Suppressor macrophage (primary cell): ENCODE measurements around the gene NPIPA1.
A peak's percentile ranks its signal among the peaks of the same experiment; 100 is the strongest.
"Not testable (repeated sequence)": the region's sequence is repeated elsewhere in the genome, so short reads cannot be mapped to it uniquely, and the experiment has no call there.

Experiments
- DNase-seq, 4 experiments: peaks; one replicate each; pipeline ENCODE4 v3.0.0-alpha.2; 2020 to 2022
- total RNA-seq, 17 experiments: gene quantifications; one replicate each; lab custom pipeline; 2026; ENCODE audit warnings: mixed read lengths in 6 of 17, inconsistent platforms in 3 of 17; lab: John Stamatoyannopoulos, UW

The NPIPA1 gene
- total RNA-seq, result 0.83 to 5.5 (median 3.1) reads per million in 17 experiments

- DNase-seq, result not testable (repeated sequence)
These were observed at the start of gene NPIPA1 for GRCh38 chr16:14937143-14937542. Gene NPIPA1 (plus strand): TSS chr16:14937443. CDS start chr16:14937443, 0 bp downstream.

GRCh38 chr16:14892111-14892510, 45.1 kb upstream of the NPIPA1 start:
- DNase-seq, result not testable (repeated sequence)

DNA sequence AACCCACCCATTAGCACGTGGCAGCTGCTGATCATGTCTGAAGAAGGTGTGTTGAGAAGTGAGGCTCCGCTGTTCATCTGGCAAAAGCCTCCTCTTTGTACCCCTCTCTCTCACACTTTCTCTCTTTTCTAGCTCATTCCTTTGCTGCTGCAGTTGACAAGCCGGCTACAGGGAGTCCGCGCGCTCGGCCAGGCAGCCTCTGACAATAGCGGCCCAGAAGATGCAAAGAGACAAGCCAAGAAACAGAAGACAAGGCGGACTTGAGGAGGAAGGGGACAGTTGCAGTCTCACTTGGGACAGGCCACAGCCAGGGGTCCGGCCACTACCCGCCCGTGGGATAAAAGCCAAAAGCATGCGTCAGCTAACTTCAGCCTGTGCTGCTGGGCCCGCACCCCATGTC, 41.9 kb upstream of the NPIPA1 start:
- DNase-seq, result not testable (repeated sequence)

GRCh38 chr16:14896023-14896422, 41.2 kb upstream of the NPIPA1 start:
- DNase-seq, result not testable (repeated sequence)

GRCh38 chr16:14897006-14897664, 40.1 kb upstream of the NPIPA1 start:
- not testable (repeated sequence) for DNase-seq

- not testable (repeated sequence) for DNase-seq
These were observed 39.1 kb upstream of the NPIPA1 start for GRCh38 chr16:14898162-14898561.

- peak in 1 of 4 experiments; percentile 3 for DNase-seq
These were observed 33.9 kb upstream of the NPIPA1 start for GRCh38 chr16:14903191-14903957.

DNA sequence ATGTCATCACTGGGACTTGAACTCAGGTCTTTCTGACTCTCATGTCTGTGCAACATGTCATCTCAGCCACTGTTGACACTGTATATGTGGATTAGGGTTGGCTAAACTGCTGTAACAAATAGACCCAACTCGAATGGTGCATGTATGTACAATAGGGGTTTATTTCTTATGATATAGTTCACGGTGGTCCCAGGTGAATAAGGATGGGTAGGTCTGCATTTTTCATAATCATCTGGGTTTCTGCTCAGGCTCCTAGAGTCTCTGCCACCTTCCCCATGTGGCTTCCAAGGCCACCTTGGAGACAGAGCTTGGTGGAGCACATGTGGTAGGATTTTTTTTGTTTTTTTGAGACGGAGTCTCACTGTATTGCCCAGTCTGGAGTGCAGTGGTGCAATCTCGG, 27.5 kb upstream of the NPIPA1 start:
- DNase-seq, result not testable (repeated sequence)

GRCh38 chr16:14910833-14911629, 26.2 kb upstream of the NPIPA1 start:
- not testable (repeated sequence) for DNase-seq

GRCh38 chr16:14911954-14912353, 25.3 kb upstream of the NPIPA1 start:
- not testable (repeated sequence) for DNase-seq

DNA sequence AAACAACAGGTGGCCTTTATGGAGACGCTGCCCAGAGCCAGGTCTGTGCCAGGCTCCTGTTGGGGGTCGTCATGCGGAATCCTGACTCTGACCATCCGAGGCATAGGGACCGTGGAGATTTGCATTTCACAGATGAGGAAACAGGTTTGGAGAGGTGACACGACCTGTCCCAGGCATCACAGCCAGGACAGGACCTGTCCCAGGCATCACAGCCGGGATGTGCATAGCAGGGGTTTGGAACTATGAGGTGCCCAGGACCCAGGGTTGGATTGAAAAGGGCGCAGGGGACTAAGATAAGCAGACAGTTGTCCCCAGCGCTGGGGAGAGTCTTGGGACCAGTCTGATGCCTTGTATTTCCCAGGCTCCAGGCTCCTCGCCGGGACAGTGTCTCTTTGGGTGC, 24.7 kb upstream of the NPIPA1 start:
- not testable (repeated sequence) for DNase-seq

DNA sequence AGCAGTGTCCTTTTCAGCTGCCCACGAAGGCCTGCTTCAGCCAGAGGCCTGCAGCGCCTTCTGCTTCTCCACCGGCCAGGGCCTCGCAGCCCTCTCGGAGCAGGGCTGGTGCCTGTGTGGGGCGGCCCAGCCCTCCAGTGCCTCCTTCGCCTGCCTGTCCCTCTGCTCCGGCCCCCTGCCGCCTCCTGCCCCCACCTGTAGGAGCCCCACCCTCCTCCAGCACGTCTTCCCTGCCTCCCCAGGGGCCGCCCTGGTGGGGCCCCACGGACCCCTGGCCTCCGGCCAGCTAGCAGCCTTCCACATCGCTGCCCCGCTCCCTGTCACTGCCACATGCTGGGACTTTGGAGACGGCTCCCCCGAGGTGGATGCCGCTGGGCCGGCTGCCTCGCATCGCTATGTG, 18.7 kb upstream of the NPIPA1 start:
- DNase-seq, result not testable (repeated sequence)

GRCh38 chr16:14919837-14920600, 17.2 kb upstream of the NPIPA1 start:
- DNase-seq, result not testable (repeated sequence)

GRCh38 chr16:14922285-14922684, 15.0 kb upstream of the NPIPA1 start:
- DNase-seq, result not testable (repeated sequence)

- DNase-seq, result not testable (repeated sequence)
These were observed 14.3 kb upstream of the NPIPA1 start for GRCh38 chr16:14922968-14923367.

- not testable (repeated sequence) for DNase-seq
These were observed 13.7 kb upstream of the NPIPA1 start for GRCh38 chr16:14923394-14924088.

DNA sequence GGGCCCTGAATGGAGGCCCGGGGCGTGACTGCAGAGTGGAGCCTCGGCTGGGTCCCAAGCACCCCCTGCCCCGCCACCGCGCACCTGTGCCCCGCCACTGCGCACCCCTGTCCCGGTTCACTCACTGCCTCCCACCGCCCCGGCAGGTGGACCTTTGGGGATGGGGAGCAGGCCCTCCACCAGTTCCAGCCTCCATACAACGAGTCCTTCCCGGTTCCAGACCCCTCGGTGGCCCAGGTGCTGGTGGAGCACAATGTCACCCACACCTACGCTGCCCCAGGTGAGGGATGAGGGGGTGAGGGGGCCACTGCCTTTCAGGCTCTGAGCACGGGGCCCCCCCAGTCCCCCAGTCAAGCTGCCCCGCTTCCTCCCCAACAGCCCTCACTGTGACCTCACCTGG, 12.9 kb upstream of the NPIPA1 start:
- DNase-seq, result not testable (repeated sequence)

- DNase-seq, result not testable (repeated sequence)
These were observed 12.3 kb upstream of the NPIPA1 start for GRCh38 chr16:14924982-14925381.

DNA sequence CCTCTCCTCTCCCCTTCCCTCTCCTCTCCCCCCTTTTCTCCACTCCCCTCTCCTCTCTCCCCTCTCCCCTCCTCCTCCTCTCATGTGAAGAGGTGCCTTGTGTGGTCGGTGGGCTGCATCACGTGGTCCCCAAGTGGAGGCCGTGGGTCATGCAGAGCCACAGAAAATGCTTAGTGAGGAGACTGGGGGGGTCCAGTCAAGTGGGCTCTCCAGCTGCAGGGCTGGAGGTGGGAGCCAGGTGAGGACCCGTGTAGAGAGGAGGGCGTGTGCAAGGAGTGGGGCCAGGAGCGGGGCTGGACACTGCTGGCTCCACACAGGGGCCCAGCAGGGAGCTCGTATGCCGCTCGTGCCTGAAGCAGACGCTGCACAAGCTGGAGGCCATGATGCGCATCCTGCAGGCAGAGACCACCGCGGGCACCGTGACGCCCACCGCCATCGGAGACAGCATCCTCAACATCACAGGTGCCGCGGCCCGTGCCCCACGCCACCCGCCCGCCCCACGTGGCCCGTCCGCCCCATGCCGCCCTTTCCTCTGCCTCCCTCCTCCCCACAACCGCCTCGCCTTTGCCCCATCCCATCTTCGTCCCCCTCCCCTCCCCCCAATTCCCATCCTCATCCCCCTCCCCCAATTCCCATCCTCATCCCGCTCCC, 9.1 kb upstream of the NPIPA1 start:
- peak; percentile 0 to 2 (median 2) for DNase-seq

GRCh38 chr16:14929176-14929575, 8.1 kb upstream of the NPIPA1 start:
- DNase-seq, result not testable (repeated sequence)

DNA sequence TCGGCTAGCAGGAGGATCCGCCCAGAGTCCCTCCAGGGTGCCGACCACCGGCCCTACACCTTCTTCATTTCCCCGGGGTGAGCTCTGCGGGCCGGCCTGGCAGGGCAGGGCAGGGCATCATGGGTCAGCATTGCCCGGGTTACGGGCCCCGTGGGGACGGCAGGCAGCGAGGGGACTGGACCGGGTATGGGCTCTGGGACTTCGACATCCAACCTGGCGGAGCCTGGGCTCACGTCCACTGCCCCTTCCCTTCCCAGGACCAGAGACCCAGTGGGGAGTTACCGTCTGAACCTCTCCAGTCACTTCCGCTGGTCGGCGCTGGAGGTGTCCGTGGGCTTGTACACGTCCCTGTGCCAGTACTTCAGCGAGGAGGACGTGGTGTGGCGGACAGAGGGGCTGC, 7.0 kb upstream of the NPIPA1 start:
- DNase-seq, result not testable (repeated sequence)
